Measurements from ENCODE around the gene MEIOC.
"Not testable (repeated sequence)": the region's sequence is repeated elsewhere in the genome, so short reads cannot be mapped to it uniquely, and the experiment has no call there.

MEIOC gene

GRCh38 chr17:44648963-44649362 is 7.3 kb upstream of the MEIOC start:
- DNase-seq: no peak

DNA sequence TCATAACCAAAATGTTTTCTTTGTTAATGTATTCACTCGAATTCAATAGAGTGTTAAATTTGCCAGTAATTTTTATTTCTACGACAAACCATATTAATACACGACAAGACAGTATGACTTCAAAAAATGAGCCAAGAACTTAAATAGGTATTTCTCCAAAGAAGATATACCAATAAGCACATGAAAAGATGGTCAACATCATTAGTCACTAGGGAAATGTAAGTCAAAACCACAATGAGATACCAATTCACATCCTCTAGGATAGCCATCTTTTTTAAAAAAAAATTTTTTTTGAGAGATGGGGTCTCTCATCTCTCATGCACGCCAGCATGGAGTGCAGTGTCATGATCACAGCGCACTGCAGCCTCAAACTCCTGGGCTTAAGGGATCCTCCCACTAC is 5.0 kb upstream of the MEIOC start:
- DNase-seq: no peak

DNA sequence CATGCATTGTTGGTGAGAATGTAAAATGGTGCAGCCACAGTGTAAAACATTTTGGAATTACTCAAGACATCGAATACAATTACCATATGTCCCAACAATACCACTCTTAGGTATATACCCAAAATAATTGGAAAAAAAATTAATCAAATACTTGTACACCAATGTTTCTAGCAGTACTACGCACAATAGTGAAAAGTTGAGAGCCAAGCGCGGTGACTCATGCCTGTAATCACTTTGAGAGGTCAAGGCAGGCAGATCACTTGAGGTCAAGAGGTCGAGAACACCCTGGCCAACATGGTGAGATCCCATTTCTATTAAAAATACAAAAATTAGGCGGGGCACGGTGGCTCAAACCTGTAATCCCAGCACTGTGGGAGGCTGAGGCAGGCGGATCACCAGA is 3.5 kb upstream of the MEIOC start:
- DNase-seq: no peak

DNA sequence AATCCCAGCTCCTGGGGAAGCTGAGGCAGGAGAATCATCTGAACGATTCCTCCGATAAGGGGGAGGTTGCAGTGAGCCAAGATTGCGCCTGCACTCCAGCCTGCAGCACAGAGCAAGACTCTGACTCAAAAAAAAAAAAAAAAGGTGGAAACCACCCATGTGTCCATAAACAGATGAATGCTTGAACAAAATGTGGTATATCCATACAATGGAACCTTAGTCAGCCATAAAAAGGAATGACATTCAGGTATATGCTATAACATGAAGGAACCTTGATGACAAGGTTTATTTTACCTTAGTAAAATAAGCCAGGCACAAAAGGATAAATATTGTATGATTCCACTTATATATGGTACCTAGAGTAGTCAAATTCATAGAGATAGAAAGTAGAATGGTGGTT is 2.9 kb upstream of the MEIOC start:
- DNase-seq: no peak

- DNase-seq: no peak
These were observed 2.3 kb upstream of the MEIOC start for GRCh38 chr17:44653954-44654353.

DNA sequence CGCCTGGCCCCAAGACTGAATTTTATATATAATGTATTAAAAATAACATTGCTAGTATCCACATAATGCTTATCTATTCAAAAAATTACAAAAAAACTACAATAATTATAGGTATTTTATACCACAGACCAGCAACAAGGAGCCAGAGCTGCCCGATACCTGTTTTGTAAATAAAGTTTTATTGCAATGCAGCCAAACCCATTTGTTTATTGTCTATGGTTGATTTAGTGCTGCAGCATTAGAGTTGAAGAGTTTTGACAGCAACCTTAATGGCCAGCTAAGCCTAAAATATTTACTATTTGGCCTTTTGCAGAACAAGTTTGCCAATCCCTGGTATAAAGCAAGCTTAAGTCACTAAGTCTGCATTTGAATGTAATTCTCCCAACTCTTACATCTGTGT is 5.6 kb downstream of the MEIOC start:
- no peak for DNase-seq

DNA sequence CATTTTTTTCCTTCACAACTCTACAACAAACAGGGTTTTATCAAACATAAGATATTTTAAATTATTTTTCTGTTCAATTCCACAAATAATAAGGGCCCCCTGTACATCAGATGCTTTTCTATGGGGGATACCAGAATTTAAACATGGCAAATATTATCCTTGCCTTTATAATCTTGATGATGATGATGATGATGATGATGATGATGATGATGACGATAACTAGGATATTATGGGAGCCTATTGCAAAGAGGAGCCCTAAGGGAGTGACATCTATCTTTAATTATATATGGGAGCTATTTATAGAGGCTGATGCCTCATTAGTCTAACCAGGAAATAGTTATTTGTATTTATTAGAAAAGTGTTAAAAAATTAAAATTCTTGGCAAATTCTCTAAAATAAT is 6.8 kb downstream of the MEIOC start:
- DNase-seq: no peak

DNA sequence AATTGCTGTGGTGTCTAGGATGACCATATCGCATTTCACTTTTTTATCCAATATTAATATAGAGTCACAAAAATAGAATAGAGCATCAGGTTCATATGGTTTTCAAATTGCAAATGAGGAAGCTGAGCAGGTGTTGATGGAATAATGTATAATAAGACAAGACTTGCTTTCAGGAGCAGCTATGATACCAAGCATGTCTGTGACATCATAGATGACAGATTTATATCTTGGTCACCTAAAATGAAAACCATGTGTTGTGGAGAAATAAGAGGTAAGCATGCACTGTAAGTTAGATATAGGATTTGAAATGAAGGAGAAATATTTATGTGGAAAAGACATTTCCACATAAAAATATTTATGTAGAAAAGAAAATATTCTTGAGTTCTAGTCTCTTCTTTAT is 8.6 kb downstream of the MEIOC start:
- DNase-seq: no peak

- no peak for DNase-seq
These were observed 9.7 kb downstream of the MEIOC start for GRCh38 chr17:44666006-44666405.

GRCh38 chr17:44672479-44673093 is 16.3 kb downstream of the MEIOC start:
- no peak for DNase-seq

DNA sequence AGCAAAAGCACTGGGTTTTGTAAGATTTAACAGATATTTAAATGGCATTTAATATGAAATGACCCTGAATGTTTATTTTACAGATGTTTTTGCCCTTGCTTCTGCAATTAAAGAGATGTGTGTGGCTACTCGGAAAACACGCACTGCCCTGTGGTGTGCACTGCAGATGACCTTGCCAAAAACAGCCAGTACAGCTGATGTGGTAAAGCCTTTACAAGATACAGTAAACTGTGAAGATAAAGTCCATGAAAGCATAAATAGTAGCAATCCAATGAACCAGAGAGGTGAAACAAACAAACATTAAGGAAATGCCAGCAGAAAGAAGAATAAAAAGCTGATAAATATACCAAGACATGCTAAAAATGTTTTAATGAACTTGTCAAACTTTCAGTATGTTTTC is 17.6 kb downstream of the MEIOC start:
- DNase-seq: no peak

DNA sequence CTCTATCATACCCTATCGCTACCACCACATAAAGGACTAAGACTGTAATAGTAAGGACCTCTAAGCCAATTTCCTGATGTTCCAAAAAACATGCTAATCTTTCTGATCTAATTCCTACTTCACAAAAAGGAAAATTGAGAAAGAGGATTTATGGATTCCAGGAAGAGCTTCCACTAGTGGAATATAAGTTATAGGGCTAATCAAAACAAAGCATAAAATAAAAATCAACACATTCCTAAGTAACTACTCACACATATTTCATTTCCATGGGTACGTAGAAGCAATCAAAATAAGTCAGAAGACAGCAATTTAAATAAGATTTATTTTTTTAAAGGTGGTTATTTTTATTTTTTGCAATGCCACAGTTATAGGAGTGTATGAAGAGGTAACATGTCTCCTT is 20.9 kb downstream of the MEIOC start:
- no peak for DNase-seq

- not testable (repeated sequence) for DNase-seq
These were observed 27.0 kb downstream of the MEIOC start for GRCh38 chr17:44683303-44683702.

DNA sequence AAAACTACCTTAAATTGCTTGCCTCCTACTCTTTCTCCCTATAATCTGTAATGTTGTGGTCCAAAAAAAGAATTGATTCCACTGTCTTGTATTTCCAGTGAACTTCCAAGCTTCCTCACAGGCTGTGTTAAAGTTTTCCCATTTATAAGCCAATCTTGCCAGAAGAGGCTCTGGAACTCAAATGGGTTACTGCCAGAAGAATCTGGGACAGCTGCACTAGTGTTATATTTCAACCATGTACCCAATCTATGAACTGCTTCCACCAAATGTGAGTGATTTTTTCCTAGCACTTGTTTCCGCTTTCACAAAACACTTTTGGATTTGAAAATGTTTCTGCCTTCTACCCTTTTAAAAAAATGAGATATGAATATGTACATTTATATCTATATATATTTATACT is 31.5 kb downstream of the MEIOC start:
- no peak for DNase-seq

DNA sequence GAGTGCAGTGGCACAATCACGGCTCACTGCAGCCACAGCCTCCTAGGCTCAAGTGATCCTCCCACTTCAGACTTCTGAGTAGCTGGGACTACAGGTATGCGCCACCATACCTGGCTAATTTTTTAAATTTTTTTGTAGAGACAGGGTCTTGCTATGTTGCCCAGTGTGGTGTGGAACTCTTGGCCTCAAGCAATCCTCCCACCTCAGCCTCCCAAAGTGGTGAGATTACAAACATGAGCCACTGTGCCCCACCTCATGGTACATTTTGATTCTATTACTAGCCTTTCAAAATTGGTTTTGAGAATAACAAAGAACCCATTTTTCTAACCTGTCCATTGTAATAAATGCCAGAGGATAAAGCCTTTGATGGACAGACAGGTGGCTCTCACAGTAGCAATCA is 31.9 kb downstream of the MEIOC start:
- no peak for DNase-seq

DNA sequence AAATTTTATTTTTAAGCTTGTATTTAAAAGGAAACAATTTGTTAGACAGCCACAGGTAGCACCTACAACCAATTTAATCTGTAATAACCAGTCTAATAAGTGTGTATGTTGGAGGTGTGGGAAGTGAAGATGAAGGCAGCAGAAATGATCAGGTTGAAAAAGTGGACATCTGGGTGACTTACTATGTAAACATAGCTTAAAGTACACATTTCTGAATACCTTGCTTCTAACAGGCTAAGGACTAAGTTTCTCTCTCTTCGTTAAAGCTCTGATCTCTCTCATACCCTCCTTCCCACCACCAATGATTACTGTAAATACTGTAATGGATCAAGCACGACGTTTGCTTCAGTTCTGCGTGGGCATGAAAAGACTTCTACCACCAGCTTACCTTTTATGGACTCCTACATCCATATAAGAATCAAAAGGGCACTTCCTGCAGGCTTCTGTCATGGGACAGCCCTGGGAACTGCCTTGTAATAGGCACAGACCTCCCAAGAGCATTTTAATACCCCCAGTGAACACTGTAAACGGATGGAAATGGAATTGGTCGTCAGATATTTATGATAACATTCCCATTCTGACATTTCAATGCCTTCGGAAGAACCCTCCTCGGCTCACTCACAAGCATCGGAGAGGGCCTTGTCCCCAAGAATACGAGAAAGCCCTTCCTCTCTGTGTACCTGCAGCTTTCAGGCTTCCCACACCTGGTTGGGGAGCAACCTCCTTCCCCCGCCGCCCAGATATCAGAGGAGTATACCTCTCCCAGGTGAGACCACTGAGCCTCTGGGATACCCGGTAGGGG is 32.6 kb downstream of the MEIOC start:
- no peak for DNase-seq

DNA sequence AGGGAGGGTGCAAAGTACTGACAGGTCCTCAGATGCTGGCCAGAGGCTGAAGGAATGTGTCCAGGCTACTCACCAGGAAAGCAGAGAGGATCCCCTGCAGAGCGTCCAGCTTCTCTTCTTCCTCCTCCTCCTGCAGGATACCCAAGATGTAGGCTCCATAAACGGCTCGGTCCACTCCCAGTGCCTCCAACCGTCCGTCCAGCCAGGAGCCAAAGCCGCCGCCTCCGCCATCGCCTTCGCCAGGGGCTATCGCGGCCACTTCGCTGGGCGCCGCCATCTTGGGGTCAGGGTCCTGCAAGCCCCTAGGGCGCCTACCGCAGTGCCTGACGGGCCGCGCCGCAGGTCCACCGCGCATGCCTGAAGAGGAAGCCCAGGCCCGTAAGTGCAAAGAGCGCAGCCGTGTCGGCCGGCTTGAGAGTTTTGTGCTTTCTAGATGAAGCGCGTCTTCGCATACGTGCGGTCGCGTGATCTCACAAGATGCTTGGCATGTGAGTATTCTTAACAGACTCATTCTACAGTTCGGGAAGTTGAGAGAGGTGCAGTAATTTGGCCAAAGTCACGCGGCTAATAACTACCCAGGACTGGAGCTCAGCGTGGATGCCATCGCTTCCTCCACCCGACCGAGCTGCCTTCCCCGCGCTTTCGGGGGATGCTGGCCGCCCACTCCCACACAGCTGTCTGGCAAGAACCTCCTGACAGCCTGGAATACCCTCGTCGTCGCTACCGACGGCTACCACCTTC is 33.4 kb downstream of the MEIOC start, which contains the start of gene CCDC43:
TSS of gene CCDC43 (minus strand) at position 300 of the 741 bp plus-strand sequence. CDS start at position 277, 23 bp downstream.
- DNase-seq: peak; percentile 79 to 84 (median 80)

GRCh38 chr17:44690746-44691306 is 34.6 kb downstream of the MEIOC start:
- DNase-seq: not testable (repeated sequence)

DNA sequence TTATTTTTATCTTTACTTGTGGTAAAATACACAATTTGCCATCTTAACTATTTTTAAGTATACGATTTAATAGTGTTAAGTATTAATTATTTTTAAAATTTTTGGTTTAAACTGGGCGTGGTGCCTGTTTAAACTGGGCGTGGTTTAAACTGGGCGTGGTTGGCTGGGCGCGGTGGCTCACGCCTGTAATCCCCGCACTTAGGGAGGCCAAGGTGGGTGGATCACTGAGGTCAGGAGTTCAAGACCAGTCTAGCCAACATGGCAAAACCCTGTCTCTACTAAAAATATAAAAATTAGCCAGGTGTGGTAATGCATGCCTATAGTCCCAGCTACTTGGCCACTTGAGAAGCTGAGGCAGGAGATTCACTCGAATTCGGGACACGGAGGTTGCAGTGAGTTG is 37.3 kb downstream of the MEIOC start:
- no peak for DNase-seq

GRCh38 chr17:44700288-44700687 is 44.0 kb downstream of the MEIOC start:
- DNase-seq: not testable (repeated sequence)

- no peak for DNase-seq
These were observed 51.6 kb downstream of the MEIOC start for GRCh38 chr17:44707755-44708400.

DNA sequence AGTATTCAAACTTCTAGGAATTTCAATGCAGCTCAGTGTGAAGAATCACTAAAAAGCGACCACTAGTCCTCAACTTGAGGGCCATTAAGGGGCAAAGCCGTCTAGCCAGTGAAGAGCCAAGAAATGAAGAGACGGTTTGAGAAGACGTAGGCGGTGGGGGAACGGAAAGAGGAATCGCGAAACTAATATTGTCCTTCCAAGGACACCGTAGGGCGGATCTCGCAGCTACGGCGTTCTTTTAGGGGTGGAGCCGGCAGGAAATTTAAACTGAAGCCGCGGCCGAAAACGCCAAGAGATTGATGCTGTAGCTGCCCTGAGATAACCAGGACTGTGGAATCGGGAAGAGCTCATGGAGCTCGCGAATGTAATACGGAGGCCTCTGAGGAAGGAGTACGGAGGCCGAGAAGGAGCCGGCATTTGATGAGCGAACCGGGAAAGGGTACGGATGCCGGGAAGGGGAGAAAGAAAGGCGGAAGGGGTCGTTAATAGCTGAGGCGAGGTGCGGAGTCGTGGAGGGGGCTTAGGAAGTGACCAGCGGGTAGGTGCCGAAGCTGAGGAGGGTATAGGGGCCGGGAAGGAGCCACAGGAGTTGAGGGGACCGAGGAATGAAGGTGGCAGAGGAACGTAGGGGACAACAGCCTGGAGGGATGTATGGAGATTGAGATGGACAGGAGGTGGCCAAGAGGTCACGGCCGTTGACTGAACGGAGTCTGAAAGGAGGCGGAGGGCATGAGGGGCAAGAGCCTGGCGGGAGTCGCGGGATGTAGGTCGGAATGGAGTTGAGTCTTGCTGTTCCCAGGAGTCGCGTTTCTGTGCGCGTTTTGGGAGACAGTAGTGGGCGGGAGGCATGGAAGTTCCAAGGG is 52.4 kb downstream of the MEIOC start, which contains the start of gene DBF4B:
TSS of gene DBF4B (plus strand) at position 265 of the 863 bp plus-strand sequence. CDS start at position 421, 156 bp downstream.
- peak; percentile 54 to 64 (median 60) for DNase-seq

All from activated CD4-positive, CD25-positive, alpha-beta regulatory T cell (primary cell).